Smooth muscle cell of the brain vasculature (primary cell): Measurements from ENCODE around the gene TRPC4.

Experiments used
- DNase-seq: peaks from one replicate; pipeline ENCODE4 v3.0.0-alpha.2; 2012; ENCODE audit warnings: low read depth, low spot score

The TRPC4 gene

GRCh38 chr13:37657956-37658355 is 211.6 kb downstream of the TRPC4 start:
- DNase-seq, result no peak

DNA sequence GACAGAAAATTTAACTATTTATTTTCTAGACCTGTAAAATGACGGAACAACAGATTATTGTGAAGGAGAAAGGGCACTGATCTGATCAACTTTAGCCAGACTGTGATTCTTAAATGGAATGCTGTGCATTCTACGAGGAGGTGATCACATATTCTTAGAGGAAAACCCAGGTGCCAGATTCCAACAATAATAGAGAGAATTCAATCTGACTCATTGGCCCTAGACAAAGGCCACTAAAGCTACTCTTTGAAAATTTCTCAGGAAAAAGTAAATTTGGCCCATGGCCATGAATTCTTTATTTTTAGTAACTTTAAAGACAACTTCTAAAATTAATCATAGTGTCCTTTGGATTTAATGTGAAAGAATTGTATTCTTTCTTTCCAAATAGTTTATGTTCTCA is 212.4 kb downstream of the TRPC4 start:
- no peak for DNase-seq

DNA sequence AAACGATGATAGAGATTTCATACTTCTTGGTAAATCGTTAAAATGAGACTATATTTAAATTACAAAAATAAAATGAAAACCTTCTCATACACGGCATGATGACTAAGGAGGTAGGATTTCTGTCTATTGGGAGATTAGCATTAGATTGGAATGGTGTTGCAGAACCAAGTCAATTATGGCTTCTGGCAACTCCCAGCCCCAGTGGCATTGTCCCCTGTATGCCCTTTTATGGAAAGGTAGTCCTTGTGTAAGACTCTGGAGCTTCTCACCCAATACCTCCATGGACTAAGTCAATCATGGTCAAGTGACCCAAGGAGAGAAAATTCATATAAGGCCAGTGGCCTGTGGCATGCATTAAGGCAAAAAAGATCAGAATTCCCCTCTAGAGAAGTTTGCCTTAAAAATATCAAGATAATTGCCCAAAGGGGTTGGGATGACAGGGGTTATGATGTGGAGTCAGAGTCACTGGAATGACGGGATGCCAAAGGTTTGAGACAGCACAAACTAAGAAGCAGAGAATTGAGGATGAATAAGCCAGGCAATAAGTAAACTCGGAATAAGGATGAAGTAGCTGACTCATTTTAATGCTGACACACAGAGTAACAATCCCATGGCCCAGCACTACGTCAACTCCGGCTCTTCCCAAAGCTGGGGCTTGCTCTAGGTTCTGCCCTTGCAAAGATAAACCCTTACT is 213.2 kb downstream of the TRPC4 start:
- DNase-seq, result peak; percentile 59

GRCh38 chr13:37652596-37652995 is 217.0 kb downstream of the TRPC4 start:
- no peak for DNase-seq

DNA sequence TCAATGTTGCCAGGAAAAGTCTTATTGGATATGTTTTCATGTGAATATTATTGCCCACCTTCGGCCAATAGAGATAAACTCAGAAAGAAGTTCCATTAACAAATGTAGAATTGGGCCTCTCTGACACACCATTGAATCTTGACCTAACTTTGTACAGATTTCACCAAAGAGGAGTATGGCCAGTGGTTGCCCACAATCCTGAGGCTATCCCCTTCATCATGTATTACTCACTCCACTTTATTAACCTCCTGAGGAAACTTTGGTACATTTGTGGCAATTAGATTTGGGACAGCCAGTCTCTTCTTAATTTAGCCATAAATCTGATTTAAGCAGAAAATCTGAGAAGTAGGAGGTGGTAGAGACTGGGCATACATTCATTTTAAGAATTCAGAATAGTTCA is 217.7 kb downstream of the TRPC4 start:
- no peak for DNase-seq

DNA sequence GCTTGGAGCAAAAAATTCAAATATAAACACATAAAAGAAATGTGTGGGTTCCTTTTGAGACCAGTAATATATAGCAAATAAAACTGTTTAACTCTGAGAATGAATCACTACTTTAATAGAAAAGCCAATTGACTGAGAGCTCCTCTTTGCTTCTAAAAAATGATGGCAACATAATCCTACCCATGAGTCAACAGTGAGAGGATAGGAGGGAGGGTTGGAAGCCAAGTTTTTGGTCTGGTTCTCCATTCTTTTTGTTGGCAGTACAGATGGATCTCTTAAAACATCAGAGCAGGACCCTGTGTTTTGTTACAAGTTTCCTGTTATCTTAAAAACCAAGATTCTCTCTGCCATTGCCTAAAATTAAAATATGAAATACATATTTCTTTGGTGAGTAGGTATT is 221.0 kb downstream of the TRPC4 start:
- no peak for DNase-seq

DNA sequence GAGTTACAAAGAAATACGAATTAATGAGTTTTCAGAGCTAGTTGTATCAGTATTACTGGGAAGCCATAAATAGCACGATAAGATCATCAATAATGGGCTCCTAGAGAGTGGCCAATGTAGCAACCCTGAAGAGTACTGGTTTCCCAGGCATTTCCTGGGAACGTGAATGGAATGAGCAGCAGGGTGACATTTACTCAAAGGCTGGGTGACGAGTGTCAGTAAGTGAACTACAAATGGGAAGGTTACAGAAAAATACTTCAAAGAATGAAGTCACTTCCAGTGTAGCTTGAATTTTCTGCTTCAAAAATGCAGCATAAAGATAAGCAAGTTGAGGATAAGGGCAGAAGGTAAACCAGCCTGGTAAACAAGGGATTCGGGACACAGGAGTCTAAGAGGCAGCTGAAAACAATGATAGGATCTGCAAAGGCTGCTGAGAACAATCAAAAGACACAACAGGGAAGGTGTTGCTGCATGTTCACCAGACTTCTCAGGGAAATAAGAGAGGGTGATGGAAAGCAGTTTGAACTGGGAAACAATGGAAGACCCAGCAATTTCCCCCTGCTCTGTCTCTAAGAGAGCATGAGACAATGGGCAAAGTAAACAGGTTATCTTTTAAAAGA is 222.4 kb downstream of the TRPC4 start:
- DNase-seq, result no peak

GRCh38 chr13:37646531-37646930 is 223.0 kb downstream of the TRPC4 start:
- DNase-seq, result no peak

GRCh38 chr13:37645181-37645740 is 224.3 kb downstream of the TRPC4 start:
- no peak for DNase-seq

GRCh38 chr13:37641391-37641790 is 228.2 kb downstream of the TRPC4 start:
- no peak for DNase-seq

- peak; percentile 50 for DNase-seq
Measured at GRCh38 chr13:37640499-37640898, 229.1 kb downstream of the TRPC4 start.

DNA sequence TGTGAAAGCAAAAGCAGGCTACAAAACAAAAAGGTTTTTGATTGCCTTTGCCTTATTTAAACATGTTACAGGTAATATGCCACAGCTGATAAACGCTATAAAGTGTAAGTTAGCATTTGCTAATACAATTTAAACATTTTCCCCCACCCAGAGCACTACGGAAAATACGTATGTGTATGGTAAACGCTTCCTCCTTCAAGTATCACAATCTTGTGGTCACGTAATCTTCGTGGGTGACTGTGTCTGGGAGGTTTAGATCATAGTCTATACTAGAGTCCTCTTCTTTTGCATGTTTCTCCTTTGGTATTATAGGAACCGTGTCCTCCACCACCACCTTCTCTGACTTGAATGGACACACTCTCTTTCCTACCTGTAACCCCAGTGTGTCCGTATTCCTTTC is 232.9 kb downstream of the TRPC4 start:
- no peak for DNase-seq

- no peak for DNase-seq
Measured at GRCh38 chr13:37632294-37632693, 237.3 kb downstream of the TRPC4 start.

DNA sequence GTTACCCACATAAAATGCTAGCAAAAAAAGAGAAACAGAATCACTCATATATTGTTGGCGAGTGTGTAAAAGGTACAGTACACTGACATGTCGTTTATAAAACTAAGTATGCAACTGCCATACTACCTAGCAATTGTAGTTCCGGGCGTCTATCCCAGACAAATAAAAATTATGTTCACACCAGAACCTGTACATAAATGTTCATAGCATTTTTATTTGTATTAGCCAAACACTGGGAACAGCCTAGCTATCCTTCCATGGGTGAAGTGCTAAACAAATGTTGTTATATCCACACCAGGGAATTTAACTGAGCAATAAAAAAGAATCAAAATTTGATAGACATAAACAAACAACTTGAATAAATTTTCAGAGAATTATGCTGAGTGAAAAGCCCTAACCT is 242.1 kb downstream of the TRPC4 start:
- DNase-seq, result no peak

DNA sequence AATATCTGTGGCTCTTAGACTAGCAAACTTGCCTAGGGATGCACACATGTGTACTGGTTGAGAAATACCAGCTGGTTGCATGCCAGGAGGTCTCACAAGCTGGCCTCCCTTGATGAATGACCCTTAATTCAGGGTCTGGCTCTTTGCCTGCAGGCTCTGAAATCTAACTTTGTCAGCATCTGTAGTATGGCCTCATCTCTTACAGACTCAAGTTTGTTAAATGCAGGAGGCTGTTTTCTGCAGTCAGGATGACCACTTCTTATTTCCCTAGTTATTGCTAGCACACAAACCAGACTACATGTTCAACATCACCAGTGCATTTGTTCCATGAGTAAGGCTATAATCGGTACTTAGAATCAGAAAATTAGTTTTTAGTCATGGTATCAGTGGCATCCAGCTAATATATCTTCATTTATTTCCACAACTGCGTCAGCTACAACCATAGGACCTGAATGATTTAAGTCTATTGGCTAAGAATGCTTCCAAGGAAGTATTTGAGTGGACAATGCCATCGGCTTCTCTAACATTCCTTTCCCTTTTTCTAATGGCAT is 247.7 kb downstream of the TRPC4 start:
- no peak for DNase-seq

DNA sequence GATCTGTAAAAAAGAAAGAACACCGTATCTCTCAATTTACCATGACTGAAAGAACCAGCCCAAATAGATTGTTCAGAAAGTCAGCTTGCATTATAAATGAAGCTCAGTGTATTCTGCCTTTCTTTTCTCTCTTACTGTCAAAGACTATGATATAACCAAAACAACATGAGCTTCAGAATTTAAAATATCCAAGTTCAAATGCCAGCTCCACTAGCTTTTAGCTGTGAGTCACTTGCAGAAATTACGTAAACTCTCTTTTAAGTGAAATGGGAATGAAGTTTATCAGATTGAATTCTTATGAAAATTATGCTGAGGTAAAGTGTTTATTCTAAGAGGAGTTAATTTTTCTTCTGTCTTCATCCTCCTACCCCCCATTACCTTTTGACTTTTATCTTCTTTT is 251.0 kb downstream of the TRPC4 start:
- no peak for DNase-seq

- DNase-seq, result no peak
Measured at GRCh38 chr13:37617173-37617572, 252.4 kb downstream of the TRPC4 start.

- DNase-seq, result no peak
Measured at GRCh38 chr13:37616131-37616530, 253.4 kb downstream of the TRPC4 start.

DNA sequence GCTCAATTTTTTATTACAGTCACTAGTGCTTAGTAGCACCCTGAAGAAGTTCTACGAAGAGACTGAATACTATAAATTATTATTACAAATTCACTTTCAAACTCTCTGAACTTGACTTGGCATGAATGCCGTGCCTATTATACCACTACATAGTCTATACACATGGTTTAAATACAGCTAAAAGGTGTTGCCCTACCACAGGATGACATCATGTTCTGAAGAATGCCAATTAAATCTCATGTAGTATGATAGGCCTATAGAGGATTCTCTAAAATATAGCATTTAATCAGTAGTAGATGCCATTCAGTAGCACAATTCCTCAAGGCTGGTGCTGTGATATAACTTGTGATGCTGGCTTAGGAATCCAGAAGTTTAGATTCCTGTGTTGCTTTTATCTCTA is 254.3 kb downstream of the TRPC4 start:
- DNase-seq, result no peak

- DNase-seq, result no peak
Measured at GRCh38 chr13:37613638-37614037, 255.9 kb downstream of the TRPC4 start.

GRCh38 chr13:37613236-37613635 is 256.3 kb downstream of the TRPC4 start:
- DNase-seq, result no peak

GRCh38 chr13:37608750-37609339 is 260.7 kb downstream of the TRPC4 start:
- DNase-seq, result no peak
